H1 (cell line): ENCODE measurements around the gene PLPP2. TPM values are rescaled to one million over a fixed set of nuclear protein-coding genes. Genes with fewer than 3 reads are reported as not detected.
"Not testable (repeated sequence)": the region's sequence is repeated elsewhere in the genome, so short reads cannot be mapped to it uniquely, and the experiment has no call there.

Experiments
- CTCF ChIA-PET: fragments of 300-600 bp; sonication (Branson Sonifier 250); formaldehyde crosslinking; loops from one replicate; lab custom pipeline; 2021; ENCODE audit not compliant: partially characterized antibody; lab: Charles Lee
- POLR2A ChIA-PET: fragments of 300-600 bp; sonication (Branson Sonifier 250); formaldehyde crosslinking; loops from one replicate; lab custom pipeline; 2021; ENCODE audit warnings: inconsistent platforms; ENCODE audit not compliant: partially characterized antibody; lab: Charles Lee
- DNase-seq, 2 experiments: peaks; one replicate each; pipeline versions ENCODE4 v3.0.0 to v3.0.0-alpha.2; 2010 to 2022; ENCODE audit warnings: low spot score in 2 of 2, low read depth in 1 of 2, mixed read lengths in 1 of 2
- FAIRE-seq: peaks from 2 replicates; lab custom pipeline; 2011; peaks lifted over from hg19 to GRCh38; lab: Jason Lieb, UNC
- H2AFZ ChIP-seq: 2 replicates; pipeline ENCODE4 v1.8.1; 2012; ENCODE audit warnings: low read length, inconsistent platforms
- H2AK5ac ChIP-seq: 2 replicates; pipeline ENCODE4 v1.6.1; 2013; ENCODE audit warnings: low read depth, low read length
- H2BK120ac ChIP-seq: replicated peaks from 2 replicates; pipeline ENCODE3; 2013; ENCODE audit warnings: low read depth, low read length, inconsistent platforms
- H2BK12ac ChIP-seq: 2 replicates; pipeline ENCODE4 v1.6.1; 2013; ENCODE audit warnings: low read depth, low read length
- H2BK15ac ChIP-seq: 2 replicates; pipeline ENCODE4 v1.6.1; 2013; ENCODE audit warnings: low read length
- H2BK20ac ChIP-seq: 2 replicates; pipeline ENCODE4 v1.6.1; 2013; ENCODE audit warnings: low read length
- H2BK5ac ChIP-seq: 2 replicates; pipeline ENCODE4 v1.6.1; 2013; ENCODE audit warnings: low read depth, low read length
- H3K14ac ChIP-seq: 2 replicates; pipeline ENCODE4 v1.6.1; 2013; ENCODE audit warnings: inconsistent platforms; ENCODE audit not compliant: insufficient read length
- H3K18ac ChIP-seq: 2 replicates; pipeline ENCODE4 v1.6.1; 2013; ENCODE audit warnings: low read length; ENCODE audit errors: extremely low read depth
- H3K23ac ChIP-seq: 2 replicates; pipeline ENCODE4 v1.6.1; 2013; ENCODE audit warnings: inconsistent platforms; ENCODE audit not compliant: insufficient read length
- H3K23me2 ChIP-seq: 2 replicates; pipeline ENCODE4 v1.6.1; 2013; ENCODE audit warnings: low read depth, low read length
- H3K27ac ChIP-seq: 2 replicates; pipeline ENCODE4 v1.6.1; 2011; ENCODE audit warnings: low read depth, low read length, inconsistent platforms
- H3K27me3 ChIP-seq, 4 experiments: replicated peaks in 1 of 4; 1 replicate in 1 of 4; 2 replicates in 3 of 4; pipeline versions ENCODE4 v1.6.1 to v1.8.1; 2011 to 2013; ENCODE audit warnings: low read length in 3 of 4, mild to moderate bottlenecking in 3 of 4, inconsistent platforms in 2 of 4, mixed read lengths in 2 of 4, moderate library complexity in 1 of 4; ENCODE audit not compliant: control insufficient read depth in 3 of 4, insufficient read depth in 3 of 4; ENCODE audit errors: extremely low read depth in 1 of 4
- H3K36me3 ChIP-seq, 4 experiments: 2 replicates each; pipeline versions ENCODE4 v1.6.1 to v1.8.1; 2011 to 2013; ENCODE audit warnings: mild to moderate bottlenecking in 4 of 4, low read length in 3 of 4, moderate library complexity in 2 of 4, control low read depth in 1 of 4, inconsistent platforms in 1 of 4; ENCODE audit not compliant: insufficient read depth in 4 of 4, control insufficient read depth in 2 of 4
- H3K4ac ChIP-seq: replicated peaks from 2 replicates; pipeline ENCODE3; 2013; ENCODE audit warnings: low read length, low read depth, mixed read lengths, inconsistent platforms; ENCODE audit not compliant: insufficient read length
- H3K4me1 ChIP-seq, 4 experiments: replicated peaks in 1 of 4; 1 replicate in 1 of 4; 2 replicates in 3 of 4; pipeline versions ENCODE4 v1.6.1 to v1.8.1; 2011 to 2013; ENCODE audit warnings: low read length in 3 of 4, inconsistent platforms in 2 of 4, mixed read lengths in 1 of 4; ENCODE audit not compliant: insufficient read depth in 4 of 4, control insufficient read depth in 3 of 4
- H3K4me2 ChIP-seq, 2 experiments: 2 replicates each; pipeline versions ENCODE4 v1.6.1 to v1.8.1; 2011 to 2013; ENCODE audit warnings: low read depth in 2 of 2, low read length in 2 of 2, control low read depth in 1 of 2, inconsistent platforms in 1 of 2, mild to moderate bottlenecking in 1 of 2; ENCODE audit not compliant: insufficient read depth in 1 of 2
- H3K4me3 ChIP-seq, 4 experiments: fragments of 200-600, 300-600 bp in 1 of 4; sonication (generic), shearing (Covaris generic), sonication (Bioruptor Twin) in 1 of 4; 2 replicates each; pipeline versions ENCODE4 v1.5.1 to v1.8.1; 2011 to 2016; ENCODE audit warnings: low read length in 4 of 4, low read depth in 3 of 4, control low read depth in 2 of 4, inconsistent platforms in 2 of 4, mild to moderate bottlenecking in 2 of 4, mixed read lengths in 1 of 4, moderate library complexity in 1 of 4; ENCODE audit not compliant: insufficient read depth in 2 of 4; ENCODE audit errors: extremely low read depth in 1 of 4
- H3K56ac ChIP-seq: replicated peaks from 2 replicates; pipeline ENCODE3; 2013; ENCODE audit warnings: low read depth, mild to moderate bottlenecking, mixed read lengths, low read length, inconsistent platforms; ENCODE audit not compliant: insufficient read length
- H3K79me1 ChIP-seq: 2 replicates; pipeline ENCODE4 v1.6.1; 2013; ENCODE audit warnings: low read depth, low read length, control low read depth
- H3K79me2 ChIP-seq, 2 experiments: 2 replicates each; pipeline versions ENCODE4 v1.6.1 to v1.8.1; 2012 to 2013; ENCODE audit warnings: low read length in 2 of 2, mild to moderate bottlenecking in 2 of 2, inconsistent platforms in 1 of 2; ENCODE audit not compliant: insufficient read depth in 2 of 2, control insufficient read depth in 1 of 2
- H3K9ac ChIP-seq, 4 experiments: replicated peaks in 1 of 4; 1 replicate in 1 of 4; 2 replicates in 3 of 4; pipeline versions ENCODE4 v1.6.1 to v1.8.1; 2011 to 2013; ENCODE audit warnings: low read depth in 3 of 4, low read length in 3 of 4, control low read depth in 2 of 4, mild to moderate bottlenecking in 2 of 4, moderate library complexity in 2 of 4, inconsistent platforms in 1 of 4; ENCODE audit errors: extremely low read depth in 1 of 4
- H3K9me3 ChIP-seq, 2 experiments: 2 replicates each; pipeline versions ENCODE4 v1.6.1 to v1.8.1; 2012 to 2013; ENCODE audit warnings: mild to moderate bottlenecking in 2 of 2, moderate library complexity in 2 of 2, control low read depth in 1 of 2, inconsistent platforms in 1 of 2, low read depth in 1 of 2, low read length in 1 of 2, mixed read lengths in 1 of 2; ENCODE audit not compliant: insufficient read depth in 2 of 2
- H4K20me1 ChIP-seq, 2 experiments: replicated peaks in 1 of 2; 2 replicates each; pipeline versions ENCODE3 to v1.8.1; 2011 to 2013; ENCODE audit warnings: inconsistent platforms in 2 of 2, low read length in 2 of 2, mild to moderate bottlenecking in 1 of 2; ENCODE audit not compliant: insufficient read depth in 2 of 2, control insufficient read depth in 1 of 2
- H4K5ac ChIP-seq: 2 replicates; pipeline ENCODE4 v1.6.1; 2013; ENCODE audit warnings: low read length, low read depth, mixed read lengths, inconsistent platforms; ENCODE audit not compliant: insufficient read length
- H4K8ac ChIP-seq: 2 replicates; pipeline ENCODE4 v1.8.0; 2013; ENCODE audit warnings: mild to moderate bottlenecking, moderate library complexity, low read length, inconsistent platforms; ENCODE audit not compliant: insufficient read depth; ENCODE audit errors: extremely low read depth
- H4K91ac ChIP-seq: replicated peaks from 2 replicates; pipeline ENCODE3; 2013; ENCODE audit warnings: low read length, mixed read lengths, inconsistent platforms; ENCODE audit not compliant: insufficient read length
- BRCA1 ChIP-seq: IDR thresholded peaks from 2 replicates; pipeline ENCODE4 v1.6.1; 2012; ENCODE audit warnings: low read depth, low read length, improper control_type of control experiment
- CTBP2 ChIP-seq: IDR thresholded peaks from 2 replicates; pipeline ENCODE4 v1.7.0; 2011; ENCODE audit warnings: borderline replicate concordance, mild to moderate bottlenecking, moderate library complexity, mixed read lengths, low read length; ENCODE audit not compliant: insufficient read depth, insufficient read length
- FOSL1 ChIP-seq: IDR thresholded peaks from 2 replicates; pipeline ENCODE4 v1.6.1; 2011; ENCODE audit warnings: mild to moderate bottlenecking, low read depth, low read length, moderate library complexity; ENCODE audit not compliant: insufficient read depth
- POLR2A ChIP-seq, 2 experiments: IDR thresholded peaks; 1 replicate in 1 of 2; 2 replicates in 1 of 2; pipeline ENCODE4 v1.6.1; 2011; ENCODE audit warnings: low read depth in 2 of 2, low read length in 2 of 2, mild to moderate bottlenecking in 2 of 2; ENCODE audit errors: control extremely low read depth in 1 of 2
- YY1 ChIP-seq: IDR thresholded peaks from 2 replicates; pipeline ENCODE4 v1.6.1; 2011; ENCODE audit warnings: low read depth, mild to moderate bottlenecking, low read length
- WGBS, 2 experiments: shearing (Covaris generic) in 1 of 2; methylation state at CpG; one replicate each; pipeline versions ENCODE4 v1.1.6 to v1.1.7; 2013 to 2015; ENCODE audit warnings: low lambda C conversion rate in 2 of 2, mixed read lengths in 2 of 2, inconsistent platforms in 1 of 2, low coverage in 1 of 2, missing lambda C conversion rate in 1 of 2; ENCODE audit not compliant: insufficient replicate concordance in 2 of 2, insufficient coverage in 1 of 2, insufficient read length in 1 of 2; ENCODE audit errors: extremely low coverage in 1 of 2, missing lambda C conversion rate in 1 of 2; 5-methylcytosine and 5-hydroxymethylcytosine counted together
- polyA plus RNA-seq, 7 experiments: library from polyadenylated mRNA; depleted of rRNA in 3 of 7; stranded (reverse) in 5 of 7; unstranded in 2 of 7; fragments of >200 nt in 5 of 7; fragments of 200-250 nt in 2 of 7; gene quantifications; 1 replicate in 5 of 7; 2 replicates in 1 of 7; 4 replicates in 1 of 7; pipeline versions ENCODE4 v1.2.1 to v1.2.3, GENCODE V29; 2011 to 2013; ENCODE audit warnings: missing spikeins in 2 of 7, mixed read lengths in 2 of 7
- total RNA-seq: library from RNA; stranded (reverse); fragmentation: NEBNext Ultra II Directional; extraction: Animal tissue kit (Norgen Biotek cat#: 25700); gene quantifications from 2 replicates; pipeline ENCODE4 v1.2.1, GENCODE V29; 2021

PLPP2 gene
- total and polyA plus RNA-seq, 2 of the 8 experiments (the other 6 are each of a cell fraction or from before 2014, with no cell fraction given) = 101 to 195 TPM

DNA sequence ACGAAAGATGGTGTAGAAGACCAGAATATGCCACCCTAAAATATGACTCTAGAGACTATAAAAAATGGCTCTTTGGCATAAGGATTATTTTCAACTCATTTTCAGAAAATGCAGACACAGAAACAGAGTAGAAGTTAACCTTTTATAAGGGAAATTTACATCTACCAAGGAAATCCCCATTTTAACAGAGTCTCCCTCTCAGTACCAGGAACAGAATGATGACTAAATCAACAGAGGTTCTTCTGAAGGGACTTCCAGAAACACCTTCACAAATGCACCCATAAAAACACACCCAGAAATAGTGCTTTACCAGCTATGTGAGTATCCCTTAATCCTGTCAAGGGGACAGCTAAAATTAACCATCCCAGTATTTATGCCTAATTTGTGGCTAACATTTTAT, 29.1 kb downstream of the PLPP2 start (continued):
- no peak for TF ChIP-seq FOSL1
- TF ChIP-seq CTBP2 = no peak
- no peak for TF ChIP-seq YY1
- TF ChIP-seq POLR2A (IDR thresholded peaks at IDR 0.05; ENCODE audit: control extremely low read depth in 1 of 2, low read depth in 2 of 2, low read length in 2 of 2) = no peak
- TF ChIP-seq BRCA1 = no peak

DNA sequence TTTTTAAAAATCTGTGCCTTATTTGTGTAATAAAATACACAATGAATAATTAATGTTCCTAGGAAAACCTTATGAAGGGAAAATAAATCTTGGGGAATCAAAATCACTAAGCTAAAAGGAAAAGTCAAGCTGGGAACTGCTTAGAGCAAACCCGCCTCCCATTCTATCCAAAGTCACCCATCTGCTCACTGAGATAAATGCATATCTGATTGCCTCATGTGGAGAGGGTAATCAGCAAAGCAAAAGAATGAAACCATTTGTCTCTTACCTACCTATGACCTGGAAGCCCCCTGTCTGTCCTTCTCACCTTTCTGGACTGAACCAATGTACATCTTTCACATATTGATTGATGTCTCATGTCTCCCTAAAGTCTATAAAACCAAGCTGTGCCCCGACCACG, 34.4 kb downstream of the PLPP2 start:
- H3K9ac ChIP-seq = not testable (repeated sequence)

More for the DNA sequence above, 34.4 kb downstream of the PLPP2 start:
- H2BK20ac ChIP-seq, FAIRE-seq, H4K8ac ChIP-seq, H3K27ac ChIP-seq, H3K14ac ChIP-seq, H2BK15ac ChIP-seq, H3K4me3 ChIP-seq, H3K56ac ChIP-seq, H3K9me3 ChIP-seq, H3K23me2 ChIP-seq, H3K36me3 ChIP-seq, H3K79me1 ChIP-seq, H4K20me1 ChIP-seq, H2BK5ac ChIP-seq, H4K91ac ChIP-seq, H3K4ac ChIP-seq, H4K5ac ChIP-seq, H3K18ac ChIP-seq, CTCF ChIA-PET, H3K4me2 ChIP-seq, H2AK5ac ChIP-seq, H3K23ac ChIP-seq, H2BK120ac ChIP-seq, H2BK12ac ChIP-seq, H3K27me3 ChIP-seq, H2AFZ ChIP-seq, H3K4me1 ChIP-seq, H3K79me2 ChIP-seq, DNase-seq: not testable (repeated sequence)
- 85% methylated on average over 3 of the region's 3 CpGs; no CpG with 5 or more reads in 1 of the 2 experiments for WGBS, 2 experiments
- POLR2A ChIA-PET = interaction anchor here (1.3 kb wide), 1 partner anchor 32 kb away, joined by 4 read pairs; no protein-coding TSS in a partner anchor
